OCI-LY1 (cell line): Measurements from ENCODE around the gene ROBO1.

Experiments
- H2AFZ ChIP-seq: fragments of 200-600 bp; sonication (generic), shearing (Covaris generic); 2 replicates; pipeline ENCODE4 v1.6.0; 2014; ENCODE audit warnings: antibody characterized with exemption, mild to moderate bottlenecking, low read length
- H3F3A ChIP-seq: fragments of 200-600 bp; sonication (generic), shearing (Covaris generic); 2 replicates; pipeline ENCODE4 v1.6.0; 2014; ENCODE audit warnings: mild to moderate bottlenecking, antibody characterized with exemption, low read length, moderate library complexity; ENCODE audit not compliant: insufficient read depth
- H3K27ac ChIP-seq: fragments of 200-600 bp; sonication (generic); 2 replicates; pipeline ENCODE4 v1.5.1; 2014; ENCODE audit warnings: low read length, mixed run types, mild to moderate bottlenecking, low read depth; ENCODE audit not compliant: poor library complexity, severe bottlenecking
- H3K27me3 ChIP-seq: fragments of 200-600 bp; sonication (generic); 2 replicates; pipeline ENCODE4 v1.6.0; 2014; ENCODE audit warnings: antibody characterized with exemption, mild to moderate bottlenecking, low read length, moderate library complexity; ENCODE audit not compliant: insufficient read depth
- H3K36me3 ChIP-seq: fragments of 200-600 bp; sonication (generic); 2 replicates; pipeline ENCODE4 v1.6.1; 2014; ENCODE audit warnings: mild to moderate bottlenecking, antibody characterized with exemption, low read length, moderate library complexity, mixed read lengths; ENCODE audit not compliant: insufficient read depth
- H3K4me1 ChIP-seq: fragments of 200-600 bp; sonication (generic); 2 replicates; pipeline ENCODE4 v1.5.1; 2014; ENCODE audit warnings: mild to moderate bottlenecking, low read length, moderate library complexity; ENCODE audit not compliant: insufficient read depth, severe bottlenecking
- H3K4me2 ChIP-seq: fragments of 200-600 bp; sonication (generic), shearing (Covaris generic); 2 replicates; pipeline ENCODE4 v1.6.1; 2014; ENCODE audit warnings: low read length
- H3K4me3 ChIP-seq: fragments of 200-600 bp; sonication (generic); 2 replicates; pipeline ENCODE4 v1.5.1; 2014; ENCODE audit warnings: low read length, low read depth, mild to moderate bottlenecking, mixed read lengths; ENCODE audit not compliant: poor library complexity, severe bottlenecking
- H3K79me2 ChIP-seq: fragments of 200-600 bp; shearing (Covaris generic); 2 replicates; pipeline ENCODE4 v1.6.1; 2016; ENCODE audit warnings: mixed run types, low read length, mixed read lengths; ENCODE audit not compliant: insufficient read depth
- H3K9ac ChIP-seq: fragments of 200-600 bp; sonication (generic), shearing (Covaris generic); 2 replicates; pipeline ENCODE4 v1.6.1; 2014; ENCODE audit warnings: mild to moderate bottlenecking, low read length, mixed read lengths
- H3K9me2 ChIP-seq: fragments of 200-600 bp; sonication (generic), shearing (Covaris generic); 2 replicates; pipeline ENCODE4 v1.6.1; 2014; ENCODE audit warnings: low read depth, mild to moderate bottlenecking, low read length, mixed read lengths
- H3K9me3 ChIP-seq: fragments of 200-600 bp; shearing (Covaris generic); 2 replicates; pipeline ENCODE4 v1.6.1; 2014; ENCODE audit warnings: low read length, mixed read lengths
- H4K20me1 ChIP-seq: fragments of 200-600 bp; sonication (generic), shearing (Covaris generic); 2 replicates; pipeline ENCODE4 v1.6.0; 2016; ENCODE audit warnings: mild to moderate bottlenecking, low read length; ENCODE audit not compliant: insufficient read depth
- CTCF ChIP-seq: fragments of 200-600 bp; sonication (generic), shearing (Covaris generic); IDR thresholded peaks from 2 replicates; pipeline ENCODE4 v1.5.1; 2017; ENCODE audit warnings: mild to moderate bottlenecking, antibody characterized with exemption, low read length, moderate library complexity, mixed read lengths
- EZH2 ChIP-seq: fragments of 200-600 bp; sonication (generic), shearing (Covaris generic); IDR thresholded peaks from 2 replicates; pipeline ENCODE4 v1.8.0; 2017; ENCODE audit warnings: borderline replicate concordance, mixed run types, mild to moderate bottlenecking, antibody characterized with exemption, low read length, moderate library complexity, mixed read lengths

ROBO1 gene

GRCh38 chr3:79012946-79013362, 754.8 kb downstream of the ROBO1 start:
- Histone ChIP-seq H3K4me1 (no peaks in the 10 kb centered on the region), H3K27me3 (no peaks in the 10 kb centered on the region), H3F3A (no peaks in the 10 kb centered on the region), H3K4me3 (no peak overlapping the region), H3K9ac (no peak overlapping the region), H3K79me2 (no peaks in the 10 kb centered on the region), H4K20me1 (no peaks in the 10 kb centered on the region), H3K27ac (no peak overlapping the region), H3K36me3 (no peaks in the 10 kb centered on the region), H3K9me3 (no peaks in the 10 kb centered on the region), H3K4me2 (no peak overlapping the region), H2AFZ (no peak overlapping the region), H3K9me2 (no peaks in the 10 kb centered on the region)
- no peak for TF ChIP-seq EZH2
- TF ChIP-seq CTCF, result no peak

GRCh38 chr3:79012530-79012913, 755.3 kb downstream of the ROBO1 start:
- Histone ChIP-seq H3K4me1 (no peaks in the 10 kb centered on the region), H3K27me3 (no peaks in the 10 kb centered on the region), H4K20me1 (no peaks in the 10 kb centered on the region), H3K9me2 (no peaks in the 10 kb centered on the region), H3K4me3 (no peak overlapping the region), H3K36me3 (no peaks in the 10 kb centered on the region), H3K9me3 (no peaks in the 10 kb centered on the region), H3K27ac (no peak overlapping the region), H3K79me2 (no peaks in the 10 kb centered on the region), H3F3A (no peaks in the 10 kb centered on the region), H3K9ac (no peak overlapping the region), H2AFZ (no peak overlapping the region), H3K4me2 (no peak overlapping the region)
- TF ChIP-seq EZH2, result no peak
- no peak for TF ChIP-seq CTCF

GRCh38 chr3:79011821-79012529, 755.8 kb downstream of the ROBO1 start:
- Histone ChIP-seq H3K9me3 (no peaks in the 10 kb centered on the region), H3K79me2 (no peaks in the 10 kb centered on the region), H3K9ac (no peak overlapping the region), H3K4me2 (no peak overlapping the region), H3K4me3 (no peak overlapping the region), H3K36me3 (no peaks in the 10 kb centered on the region), H3K27me3 (no peaks in the 10 kb centered on the region), H3F3A (no peaks in the 10 kb centered on the region), H3K27ac (no peak overlapping the region), H4K20me1 (no peaks in the 10 kb centered on the region), H3K9me2 (no peaks in the 10 kb centered on the region), H2AFZ (no peak overlapping the region), H3K4me1 (no peaks in the 10 kb centered on the region)
- TF ChIP-seq EZH2, result no peak
- no peak for TF ChIP-seq CTCF
